SJSA1 (cell line): Measurements from ENCODE around the gene SLC19A1. TPM values are rescaled to one million over a fixed set of nuclear protein-coding genes. Genes with fewer than 3 reads are reported as not detected.

ENCODE experiments used
- DNase-seq, 2 experiments: peaks; one replicate each; pipeline ENCODE4 v3.0.0-alpha.2; 2015 to 2020; ENCODE audit warnings: low spot score in 2 of 2, low read depth in 1 of 2
- H3K27ac ChIP-seq: fragments of 250-450 bp; sonication (Bioruptor Pico); 2 replicates; pipeline ENCODE4 v1.5.1; 2020; ENCODE audit warnings: mild to moderate bottlenecking, moderate library complexity
- H3K27me3 ChIP-seq: fragments of 250-450 bp; sonication (Bioruptor Pico); replicated peaks from 2 replicates; pipeline ENCODE4 v1.5.1; 2020; ENCODE audit warnings: mild to moderate bottlenecking, moderate library complexity
- H3K36me3 ChIP-seq: fragments of 250-450 bp; sonication (Bioruptor Pico); 2 replicates; pipeline ENCODE4 v1.5.1; 2020; ENCODE audit warnings: mild to moderate bottlenecking
- H3K4me1 ChIP-seq: fragments of 250-450 bp; sonication (Bioruptor Pico); replicated peaks from 2 replicates; pipeline ENCODE4 v1.6.1; 2021; ENCODE audit warnings: mild to moderate bottlenecking
- H3K4me3 ChIP-seq: fragments of 250-450 bp; sonication (Bioruptor Pico); 2 replicates; pipeline ENCODE4 v1.5.1; 2020; ENCODE audit warnings: mild to moderate bottlenecking
- H3K9me3 ChIP-seq: fragments of 250-450 bp; sonication (Bioruptor Pico); replicated peaks from 2 replicates; pipeline ENCODE4 v1.5.1; 2020; ENCODE audit warnings: mild to moderate bottlenecking
- total RNA-seq: library from RNA; depleted of rRNA; stranded (reverse); fragments of >200 nt; shearing (Covaris generic); gene quantifications from 2 replicates; pipeline ENCODE4 v1.2.3, GENCODE V29; 2014

The SLC19A1 gene
- total RNA-seq, 1 experiment from 2014 or later, result 18.0 TPM

DNA sequence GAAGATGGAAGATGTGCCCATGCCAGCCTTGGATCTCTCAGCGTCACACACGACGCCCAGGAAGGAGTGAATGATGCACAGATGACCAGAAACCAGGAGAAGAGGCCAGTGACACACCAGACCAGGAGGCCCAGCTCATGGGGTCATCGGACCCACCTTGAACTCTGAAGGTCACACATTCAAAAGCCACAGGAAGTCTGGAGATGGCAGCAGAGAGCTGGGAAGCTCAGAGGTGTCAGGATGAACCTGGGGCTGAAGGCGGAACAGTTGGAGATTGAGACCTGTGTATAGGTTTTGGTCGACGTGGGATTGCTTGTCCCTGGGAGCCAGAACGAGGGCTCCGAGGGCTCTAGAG lies 43.6 kb downstream of the SLC19A1 start:
- no peaks in the 10 kb centered on the region for H3K4me1 ChIP-seq
- no peaks in the 10 kb centered on the region for H3K36me3 ChIP-seq
- H3K27me3 ChIP-seq, result no peaks in the 10 kb centered on the region
- no peak overlapping the region for H3K4me3 ChIP-seq
- no peaks in the 10 kb centered on the region for H3K9me3 ChIP-seq
- H3K27ac ChIP-seq, result no peak overlapping the region
- DNase-seq, result no peak

DNA sequence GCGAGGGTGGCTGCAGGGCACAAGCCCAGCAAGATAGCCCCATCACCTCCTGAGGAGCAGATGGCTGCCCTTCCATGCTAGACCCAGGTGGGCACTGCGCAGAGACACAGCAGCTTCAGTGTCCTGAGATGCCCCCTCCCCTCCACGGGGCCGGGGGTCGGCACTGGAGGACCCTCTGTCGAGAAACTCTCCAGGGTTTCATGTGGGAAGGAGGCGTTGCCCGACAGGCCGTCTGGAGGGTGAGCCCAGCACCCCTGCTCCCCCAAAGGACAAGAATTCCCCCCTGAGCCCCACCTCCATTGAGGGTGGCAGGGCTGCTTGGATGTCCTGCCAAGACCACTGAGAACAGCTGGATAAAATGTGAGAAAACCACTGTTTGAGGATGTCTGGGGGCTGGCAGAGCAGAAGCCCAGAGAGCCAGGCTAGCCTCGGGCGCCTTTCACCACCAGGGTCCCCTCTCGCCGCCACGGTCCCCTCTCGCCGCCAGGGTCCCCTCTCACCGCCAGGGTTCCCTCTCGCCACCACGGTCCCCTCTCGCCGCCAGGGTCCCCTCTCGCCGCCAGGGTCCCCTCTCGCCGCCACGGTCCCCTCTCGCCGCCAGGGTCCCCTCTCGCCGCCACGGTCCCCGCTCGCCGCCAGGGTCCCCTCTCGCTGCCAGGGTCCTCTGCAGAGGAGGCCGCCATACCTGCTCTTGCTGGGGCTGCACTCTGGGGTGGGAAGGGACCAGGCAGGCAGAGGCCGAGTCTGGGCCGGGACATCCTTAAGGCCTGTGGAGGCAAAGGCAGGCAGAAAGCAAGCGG lies 44.2 kb downstream of the SLC19A1 start:
- Histone ChIP-seq H3K36me3 (no peaks in the 10 kb centered on the region), H3K4me3 (no peak overlapping the region), H3K27ac (no peak overlapping the region), H3K4me1 (no peaks in the 10 kb centered on the region), H3K9me3 (no peaks in the 10 kb centered on the region), H3K27me3 (no peaks in the 10 kb centered on the region)
- DNase-seq, result no peak

DNA sequence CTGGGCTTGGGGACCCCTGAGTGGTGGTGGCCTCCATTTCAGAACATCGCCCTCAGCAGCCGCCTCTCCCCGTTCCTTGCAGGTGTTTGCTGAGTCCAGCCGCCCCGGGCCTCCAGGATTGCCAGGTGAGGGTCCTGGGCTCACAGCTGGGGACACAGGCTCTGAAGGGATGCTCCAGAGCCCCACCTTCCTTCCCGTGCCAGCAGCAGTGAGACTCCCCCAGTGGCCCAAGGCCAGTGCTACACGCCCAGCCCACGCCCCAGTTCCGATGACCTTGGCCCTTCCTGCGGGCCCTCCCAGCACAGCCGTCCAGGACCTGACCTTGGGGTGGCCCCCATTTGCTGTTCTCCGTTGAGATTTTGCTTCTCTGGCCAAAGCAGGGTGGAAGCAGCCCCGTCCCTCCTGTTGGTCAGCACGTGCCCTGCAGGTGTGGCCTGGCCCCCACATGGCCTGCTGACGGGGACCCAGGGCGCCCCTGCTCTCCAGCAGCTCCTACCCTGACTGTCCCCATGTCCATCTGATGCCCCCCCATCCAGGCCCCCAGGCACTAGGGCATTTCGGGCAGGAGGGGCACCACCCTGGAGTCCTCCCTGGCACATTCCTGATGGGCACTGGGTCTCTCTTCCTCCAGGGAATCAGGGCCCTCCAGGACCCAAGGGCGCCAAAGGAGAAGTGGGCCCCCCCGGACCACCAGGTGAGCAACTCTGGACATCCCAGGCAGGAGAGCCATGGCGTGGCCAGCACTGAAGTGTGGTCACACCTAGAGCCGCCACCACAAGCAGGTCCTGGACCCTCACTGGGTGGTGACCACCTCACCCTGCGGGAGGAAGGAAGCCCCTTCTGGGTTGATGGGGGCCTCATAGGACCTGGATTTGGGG lies 45.0 kb downstream of the SLC19A1 start:
- Histone ChIP-seq H3K27me3 (no peaks in the 10 kb centered on the region), H3K36me3 (no peaks in the 10 kb centered on the region), H3K4me3 (no peak overlapping the region), H3K9me3 (no peaks in the 10 kb centered on the region), H3K4me1 (no peaks in the 10 kb centered on the region), H3K27ac (no peak overlapping the region)
- no peak for DNase-seq

DNA sequence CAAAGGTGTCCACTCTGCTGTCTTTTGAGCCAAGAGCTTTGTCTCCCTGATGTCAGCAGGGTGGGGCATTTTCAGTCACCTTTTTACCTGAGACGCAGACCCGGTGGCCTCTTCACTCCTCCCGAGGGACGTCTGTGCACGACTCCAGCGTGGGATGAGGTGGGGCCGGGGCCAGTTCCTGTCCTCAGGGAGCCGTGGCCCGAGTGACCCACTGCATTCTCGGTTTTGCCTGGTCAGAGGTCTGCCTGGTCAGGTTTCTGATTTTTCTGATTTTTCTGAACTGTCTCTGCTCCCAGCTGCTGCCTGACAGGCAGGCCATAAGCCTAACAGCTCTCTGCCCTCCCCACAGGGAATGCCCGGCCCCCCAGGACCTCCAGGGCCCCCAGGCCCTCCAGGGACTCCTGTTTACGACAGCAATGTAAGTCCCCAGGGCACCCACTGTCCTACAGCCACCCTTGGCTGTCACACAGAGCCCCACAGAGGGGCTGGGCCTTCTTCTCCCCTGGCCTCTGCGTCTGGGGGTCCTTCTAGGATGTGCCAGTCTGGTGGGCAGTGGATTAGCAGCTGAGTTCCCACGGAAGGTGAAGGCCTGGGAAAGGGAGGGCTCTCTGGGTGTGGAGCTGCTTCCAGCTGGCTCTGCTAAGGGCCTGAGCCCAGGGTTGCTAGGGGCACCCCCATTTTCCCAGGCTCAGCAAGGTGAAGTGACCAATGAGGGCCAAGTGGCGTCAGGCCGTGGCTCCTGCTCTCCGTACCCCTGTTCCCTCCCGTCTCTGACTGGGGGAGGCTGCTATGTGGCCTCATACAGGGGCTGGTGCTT lies 45.9 kb downstream of the SLC19A1 start:
- Histone ChIP-seq H3K9me3 (no peaks in the 10 kb centered on the region), H3K4me1 (no peaks in the 10 kb centered on the region), H3K36me3 (no peaks in the 10 kb centered on the region), H3K27ac (no peak overlapping the region), H3K4me3 (no peak overlapping the region), H3K27me3 (no peaks in the 10 kb centered on the region)
- DNase-seq, result no peak

DNA sequence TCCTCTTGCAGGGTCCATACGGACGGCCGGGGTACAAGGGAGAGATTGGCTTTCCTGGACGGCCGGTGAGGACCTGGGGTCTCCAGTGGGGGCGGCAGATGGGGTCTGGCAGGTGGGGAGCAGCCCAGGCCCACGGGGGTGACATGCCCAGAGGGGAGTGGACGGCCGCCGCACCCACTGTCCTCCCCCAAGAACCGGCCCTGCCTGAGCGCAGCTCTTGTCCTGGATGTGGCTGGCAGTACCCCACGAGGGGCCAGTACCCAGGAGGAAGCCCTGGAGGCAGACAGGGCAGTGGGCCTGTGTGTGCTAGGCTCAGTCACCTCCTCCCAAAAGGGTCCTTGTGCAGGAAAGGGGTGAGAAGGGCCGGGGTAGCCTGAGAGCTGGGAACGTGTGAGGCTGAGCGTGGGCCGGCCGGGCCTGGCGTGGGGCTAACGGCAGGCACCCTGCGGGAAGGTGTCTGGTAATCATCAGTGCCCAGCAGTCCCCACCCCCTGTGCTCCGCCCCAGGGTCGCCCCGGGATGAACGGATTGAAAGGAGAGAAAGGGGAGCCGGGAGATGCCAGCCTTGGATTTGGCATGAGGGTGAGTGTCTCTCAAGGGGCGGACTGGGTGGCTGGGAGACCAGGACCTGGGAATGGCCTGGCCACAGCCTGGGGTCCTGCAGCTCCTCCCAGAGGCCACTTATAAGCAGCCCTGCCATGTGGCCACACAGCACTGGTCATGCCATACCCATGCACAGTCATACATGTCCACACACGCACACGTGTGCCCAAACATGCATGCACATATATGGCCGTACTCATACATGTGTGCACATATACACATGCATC lies 47.2 kb downstream of the SLC19A1 start:
- Histone ChIP-seq H3K9me3 (no peaks in the 10 kb centered on the region), H3K27ac (no peak overlapping the region), H3K36me3 (no peaks in the 10 kb centered on the region), H3K27me3 (no peaks in the 10 kb centered on the region), H3K4me3 (no peak overlapping the region), H3K4me1 (no peaks in the 10 kb centered on the region)
- DNase-seq, result no peak

DNA sequence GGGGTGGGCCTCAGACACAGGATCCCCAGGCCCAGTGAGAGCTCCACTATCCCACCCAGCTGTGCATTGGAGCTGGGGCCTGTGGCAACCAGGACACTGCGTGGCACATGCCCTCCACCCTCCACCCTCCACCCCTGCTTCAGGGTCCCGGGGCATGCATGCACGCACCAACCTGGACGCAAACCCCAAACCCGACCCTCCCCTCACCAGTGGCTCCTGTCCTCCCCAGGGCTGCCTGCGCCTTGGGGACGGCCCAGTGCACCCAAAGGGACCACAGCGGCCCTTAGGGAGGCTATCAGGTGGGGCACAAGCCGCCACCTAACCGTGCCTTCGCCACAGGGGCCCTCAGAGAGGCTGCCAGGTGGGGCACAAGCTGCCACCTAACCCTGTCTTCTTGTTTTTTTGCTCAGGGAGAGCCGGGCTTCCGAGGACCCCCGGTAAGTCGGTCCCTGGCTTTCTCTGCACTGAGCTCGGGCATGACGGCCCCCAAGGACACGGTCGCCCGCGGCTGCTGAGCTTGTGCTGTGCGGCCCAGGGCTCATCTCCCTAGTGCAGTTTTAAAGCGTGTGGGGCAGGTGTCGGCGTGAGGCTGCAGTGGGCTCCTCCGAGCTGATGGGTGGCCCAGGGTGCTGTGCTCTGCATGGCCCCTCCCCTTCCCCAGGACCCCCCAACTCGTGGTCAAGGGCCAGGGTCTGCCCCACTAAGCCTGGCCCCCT lies 47.9 kb downstream of the SLC19A1 start:
- Histone ChIP-seq H3K27me3 (no peaks in the 10 kb centered on the region), H3K27ac (no peak overlapping the region), H3K36me3 (no peaks in the 10 kb centered on the region), H3K9me3 (no peaks in the 10 kb centered on the region), H3K4me1 (no peaks in the 10 kb centered on the region), H3K4me3 (no peak overlapping the region)
- no peak for DNase-seq

DNA sequence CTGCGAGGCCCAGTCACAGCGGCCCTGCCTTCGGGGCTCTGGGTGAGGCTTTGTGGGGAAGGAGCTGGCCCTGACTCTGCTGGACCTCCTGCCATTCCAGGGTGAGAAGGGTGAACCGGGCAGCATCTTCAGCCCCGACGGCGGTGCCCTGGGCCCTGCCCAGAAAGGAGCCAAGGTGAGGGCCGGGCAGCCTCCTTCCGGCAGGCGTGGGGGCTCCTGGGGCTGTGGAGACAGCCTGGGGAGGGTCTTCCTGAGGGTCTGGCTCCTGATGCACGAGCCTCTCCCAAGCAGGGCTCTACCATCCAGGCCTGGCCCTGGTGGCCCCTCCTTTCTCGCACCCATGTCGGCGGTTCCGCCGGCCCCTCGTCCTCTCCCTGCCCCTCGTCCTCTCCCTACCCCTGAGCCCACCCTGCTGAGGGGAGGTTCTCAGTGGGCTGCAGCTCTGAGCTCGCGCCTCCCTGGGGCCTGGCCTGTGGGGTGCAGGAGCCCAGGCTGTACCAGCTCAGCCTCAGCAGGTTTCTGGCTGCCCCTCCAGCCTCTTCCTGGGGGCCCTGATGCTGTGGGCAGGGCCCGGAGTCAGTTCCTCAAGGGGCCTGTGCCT lies 48.7 kb downstream of the SLC19A1 start:
- Histone ChIP-seq H3K36me3 (no peaks in the 10 kb centered on the region), H3K27ac (no peak overlapping the region), H3K9me3 (no peaks in the 10 kb centered on the region), H3K4me3 (no peak overlapping the region), H3K4me1 (no peaks in the 10 kb centered on the region), H3K27me3 (no peaks in the 10 kb centered on the region)
- no peak for DNase-seq

DNA sequence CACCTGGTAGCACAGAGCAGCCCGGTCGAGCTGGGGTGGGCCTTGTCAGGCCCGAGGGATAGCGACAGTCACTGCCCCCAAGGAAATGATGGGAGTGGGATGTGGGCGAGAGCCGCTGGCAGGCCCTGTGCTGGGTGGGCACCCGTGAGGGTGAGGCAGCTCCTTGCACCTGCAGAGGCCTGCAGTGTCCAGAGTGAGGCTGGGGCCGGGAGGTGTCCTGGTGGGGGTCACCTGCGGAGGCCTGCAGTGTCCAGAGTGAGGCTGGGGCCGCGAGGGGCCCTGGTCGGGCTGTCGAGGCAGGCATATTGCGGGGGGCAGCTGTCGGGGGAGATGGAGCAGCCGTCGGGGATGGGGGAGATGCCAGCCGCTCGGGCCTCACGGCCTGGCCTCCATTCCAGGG lies 49.5 kb downstream of the SLC19A1 start:
- Histone ChIP-seq H3K4me3 (no peak overlapping the region), H3K27me3 (no peaks in the 10 kb centered on the region), H3K27ac (no peak overlapping the region), H3K36me3 (no peaks in the 10 kb centered on the region), H3K4me1 (no peaks in the 10 kb centered on the region), H3K9me3 (no peaks in the 10 kb centered on the region)
- DNase-seq, result no peak

DNA sequence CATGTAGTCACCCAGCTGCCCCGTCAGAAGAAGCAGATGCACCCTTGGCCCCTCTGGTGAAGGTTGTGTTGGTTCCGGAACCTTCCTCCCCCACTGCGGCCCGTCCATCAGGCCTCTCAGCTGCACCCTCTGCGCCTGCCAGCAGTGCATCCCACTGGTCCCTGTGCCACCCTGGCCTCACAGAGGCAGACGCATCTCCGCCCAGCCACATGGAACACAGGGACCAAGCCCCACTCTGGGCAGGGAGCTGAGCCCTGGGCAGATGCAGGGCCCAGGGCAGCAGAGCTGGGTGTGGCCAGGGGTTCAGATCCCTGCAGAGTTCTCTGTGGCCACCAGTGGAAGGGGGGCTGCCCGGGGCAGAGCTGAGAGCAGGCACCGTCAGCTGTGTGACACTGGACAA lies 50.6 kb downstream of the SLC19A1 start:
- no peak overlapping the region for H3K4me3 ChIP-seq
- no peak for DNase-seq
- no peak overlapping the region for H3K27ac ChIP-seq
- no peaks in the 10 kb centered on the region for H3K4me1 ChIP-seq
- no peaks in the 10 kb centered on the region for H3K36me3 ChIP-seq
- no peaks in the 10 kb centered on the region for H3K27me3 ChIP-seq
- no peaks in the 10 kb centered on the region for H3K9me3 ChIP-seq

DNA sequence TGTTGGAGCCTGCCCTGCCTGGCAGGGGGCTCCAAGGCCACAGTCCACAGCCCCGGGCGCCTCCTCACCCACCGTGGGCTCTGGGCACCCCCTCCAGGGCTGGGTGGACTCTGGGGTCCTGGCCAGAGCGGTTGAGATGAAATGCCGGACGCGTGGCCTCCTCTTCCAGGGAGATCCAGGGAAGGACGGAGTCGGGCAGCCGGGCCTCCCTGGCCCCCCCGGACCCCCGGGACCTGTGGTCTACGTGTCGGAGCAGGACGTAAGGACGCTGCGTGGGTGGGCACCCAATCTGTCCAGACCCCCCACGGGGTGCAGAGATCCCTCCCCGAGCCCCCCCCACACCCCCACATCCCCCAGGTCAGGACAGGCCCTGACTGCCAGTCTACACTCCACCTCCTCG lies 51.2 kb downstream of the SLC19A1 start:
- no peaks in the 10 kb centered on the region for H3K4me1 ChIP-seq
- no peak overlapping the region for H3K4me3 ChIP-seq
- DNase-seq, result no peak
- H3K27me3 ChIP-seq, result no peaks in the 10 kb centered on the region
- H3K36me3 ChIP-seq, result no peaks in the 10 kb centered on the region
- no peak overlapping the region for H3K27ac ChIP-seq
- H3K9me3 ChIP-seq, result no peaks in the 10 kb centered on the region

DNA sequence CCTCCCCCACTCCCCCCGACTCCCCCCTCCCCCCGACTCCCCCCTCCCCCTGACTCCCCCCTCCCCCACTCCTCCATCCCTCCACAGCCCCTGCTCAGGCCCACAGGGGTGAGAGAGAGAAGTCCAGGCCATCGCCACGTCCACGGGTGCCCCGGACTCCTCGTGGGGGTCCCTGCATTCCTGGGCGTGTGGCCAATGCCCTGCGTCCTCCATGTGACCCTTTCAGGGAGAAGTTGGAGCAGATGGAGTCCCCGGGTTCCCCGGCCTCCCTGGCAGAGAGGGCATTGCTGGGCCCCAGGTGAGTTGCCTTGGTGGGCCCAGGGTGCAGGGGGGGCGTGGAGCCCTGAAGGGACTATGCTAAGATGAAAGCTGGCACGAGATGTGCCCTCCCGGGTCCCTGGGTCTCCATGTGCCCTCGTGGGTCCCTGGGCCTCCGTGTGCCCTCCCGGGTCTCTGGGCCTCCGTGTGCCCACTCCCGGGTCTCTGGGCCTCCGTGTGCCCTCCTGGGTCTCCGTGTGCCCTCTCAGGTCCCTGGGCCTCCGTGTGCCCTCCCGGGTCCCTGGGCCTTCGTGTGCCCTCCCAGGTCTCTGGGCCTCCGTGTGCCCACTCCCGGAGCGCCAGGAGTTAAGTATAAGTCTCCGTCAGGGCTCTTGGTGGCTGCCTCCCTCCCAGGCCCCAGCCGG lies 52.0 kb downstream of the SLC19A1 start:
- Histone ChIP-seq H3K4me3 (no peak overlapping the region), H3K9me3 (no peaks in the 10 kb centered on the region), H3K27ac (no peak overlapping the region), H3K36me3 (no peaks in the 10 kb centered on the region), H3K4me1 (no peaks in the 10 kb centered on the region), H3K27me3 (no peaks in the 10 kb centered on the region)
- DNase-seq, result no peak

DNA sequence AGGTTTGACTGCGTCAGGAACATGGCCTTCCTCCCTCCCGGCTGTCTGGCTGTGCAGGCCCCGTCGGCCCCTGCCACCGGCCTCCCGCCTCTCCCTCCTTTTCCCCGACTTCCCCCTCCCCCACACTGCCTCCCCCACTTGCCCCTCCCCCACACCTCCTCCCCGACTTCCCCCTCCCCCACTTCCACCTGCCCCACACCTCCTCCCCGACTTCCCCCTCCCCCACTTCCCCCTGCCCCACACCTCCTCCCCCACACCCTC lies 52.6 kb downstream of the SLC19A1 start:
- DNase-seq, result no peak
- Histone ChIP-seq H3K9me3 (no peaks in the 10 kb centered on the region), H3K27me3 (no peaks in the 10 kb centered on the region), H3K27ac (no peak overlapping the region), H3K36me3 (no peaks in the 10 kb centered on the region), H3K4me1 (no peaks in the 10 kb centered on the region), H3K4me3 (no peak overlapping the region)
